ENCODE results near the gene ASPG. TPM values are rescaled to one million over a fixed set of nuclear protein-coding genes. Genes with fewer than 3 reads are reported as not detected.

Gene ASPG
- total and polyA plus RNA-seq, 9 donors: 0.45 to 28.8 (median 18.7) TPM

- no peak overlapping the region for H3K27ac ChIP-seq
- no peaks in the 10 kb centered on the region for H3K9me3 ChIP-seq
- 83 to 86% (median 83%) methylated on average over 9 of the region's 9 CpGs for WGBS, 3 donors
- no peak overlapping the region for H3K4me3 ChIP-seq
- no peaks in the 10 kb centered on the region for H3K27me3 ChIP-seq
- H3K36me3 ChIP-seq: no peaks in the 10 kb centered on the region
- DNase-seq: no peak
- H3K4me1 ChIP-seq (ENCODE audit: insufficient read depth): peaks cover 3% of the 10 kb centered on the region
- TF ChIP-seq CTCF (IDR thresholded peaks at IDR 0.05): no peak
- intact Hi-C loops (cut with DNase I): no loop called here
Observed at GRCh38 chr14:104164512-104164911, 79.0 kb downstream of the ASPG start.

MicroRNA genes within 50 kb of the gene (microRNA counts, 767-probe panel; counts per million panel counts)
- microRNA hsa-miR-203: 530 counts per million, percentile 78 among the panel's probes with 10 or more counts

Small RNAs within 50 kb of the gene (microRNA-seq; reads per million reads assigned to microRNA genes)
- gene MIR203A: 0 reads per million in 3 donors
- gene MIR203B: 0 reads per million in 3 donors

Small RNAs within 50 kb of the gene (small RNA-seq; reads per million reads assigned to genes)
- gene MIR203A: 17.5 reads per million, percentile 86 among the genes with 10 or more reads in this experiment

Other genes starting within 250 kb of the ASPG start
- gene PPP1R13B, start 238.1 kb upstream of the ASPG start, total RNA-seq: 10 to 100 TPM; 15.0 to 64.8 (median 48.7) TPM
- 10 to 100 TPM; 17.9 to 27.5 TPM for gene PPP1R13B, start 238.1 kb upstream of the ASPG start, polyA plus RNA-seq
- 1 to 10 TPM in 2 of 7 donors, under 1 TPM in 5; 0.45 to 5.1 (median 0.83) TPM for gene TDRD9, start 157.2 kb upstream of the ASPG start, total RNA-seq
- gene TDRD9, start 157.2 kb upstream of the ASPG start, polyA plus RNA-seq: 1 to 10 TPM in 1 of 2 donors, under 1 TPM in 1; 0.23 to 1.1 TPM
- gene RD3L, start 143.2 kb upstream of the ASPG start, total RNA-seq: not detected
- gene RD3L, start 143.2 kb upstream of the ASPG start, polyA plus RNA-seq: not detected
- 10 to 100 TPM in 3 of 7 donors, 1 to 10 TPM in 4; 1.4 to 16.8 (median 6.4) TPM for gene KIF26A, start 52.9 kb downstream of the ASPG start, total RNA-seq
- 1 to 10 TPM in 1 of 2 donors, under 1 TPM in 1; 0.32 to 5.3 TPM for gene KIF26A, start 52.9 kb downstream of the ASPG start, polyA plus RNA-seq

Data from ovary (tissue), 9 donors.